ENCODE data around the gene PIGS.

GRCh38 chr17:28513476-28513875 lies 57.8 kb downstream of the PIGS start:
- no peak for TF ChIP-seq GABPB1 (CRISPR knock-in tag; IDR thresholded peaks at IDR 0.05)
- no peak for TF ChIP-seq ELF4 (CRISPR knock-in tag; IDR thresholded peaks at IDR 0.05; ENCODE audit: borderline replicate concordance)
- TF ChIP-seq ZFX (CRISPR knock-in tag; IDR thresholded peaks at IDR 0.05; ENCODE audit: low read depth): no peak
- no peak for TF ChIP-seq POLR2AphosphoS5 (IDR thresholded peaks at IDR 0.05; ENCODE audit: low read depth, low read length)
- no peak for TF ChIP-seq FOXP1 (IDR thresholded peaks at IDR 0.05)
- no peak for TF ChIP-seq FOXP1 (CRISPR knock-in tag; IDR thresholded peaks at IDR 0.05)
